IPS-NIHi11 (cell line): Measurements from ENCODE around the gene ATF5.

ENCODE experiments used
- DNase-seq: peaks from one replicate; pipeline ENCODE4 v3.0.0; 2012; ENCODE audit warnings: mixed read lengths, low spot score

Gene ATF5

GRCh38 chr19:49929121-49929610 lies at the start of gene ATF5, which contains the start of gene NUP62:
Gene ATF5, plus strand, starts transcription at chr19:49929205. Its CDS starts 1,646 bp downstream, at chr19:49930851.
Gene NUP62, minus strand, starts transcription at chr19:49929504. Its CDS starts 19,697 bp downstream, at chr19:49909807.
- peak; percentile 99 for DNase-seq

- DNase-seq = no peak
Observed at GRCh38 chr19:49879243-49879963, 49.6 kb upstream of the ATF5 start.

GRCh38 chr19:49880162-49880869 lies 48.7 kb upstream of the ATF5 start:
- DNase-seq = no peak

GRCh38 chr19:49881186-49881585 lies 47.8 kb upstream of the ATF5 start:
- no peak for DNase-seq

GRCh38 chr19:49881672-49882394 lies 47.2 kb upstream of the ATF5 start:
- DNase-seq = peak; percentile 67

GRCh38 chr19:49882643-49883042 lies 46.4 kb upstream of the ATF5 start:
- no peak for DNase-seq

- DNase-seq = no peak
Observed at GRCh38 chr19:49883094-49883493, 45.9 kb upstream of the ATF5 start.

GRCh38 chr19:49884109-49884508 lies 44.9 kb upstream of the ATF5 start:
- DNase-seq = no peak

GRCh38 chr19:49884760-49885159 lies 44.2 kb upstream of the ATF5 start:
- no peak for DNase-seq

GRCh38 chr19:49887037-49887664 lies 41.9 kb upstream of the ATF5 start:
- DNase-seq = no peak

GRCh38 chr19:49887665-49888509 lies 41.1 kb upstream of the ATF5 start:
- DNase-seq = no peak

GRCh38 chr19:49888510-49888824 lies 40.5 kb upstream of the ATF5 start:
- DNase-seq = no peak

- no peak for DNase-seq
Observed at GRCh38 chr19:49889038-49889686, 39.8 kb upstream of the ATF5 start.

GRCh38 chr19:49889687-49890348 lies 39.2 kb upstream of the ATF5 start:
- DNase-seq = peak; percentile 84

GRCh38 chr19:49890349-49891311 lies 38.4 kb upstream of the ATF5 start:
- peak; percentile 91 for DNase-seq

GRCh38 chr19:49891393-49891792 lies 37.6 kb upstream of the ATF5 start:
- no peak for DNase-seq

- DNase-seq = no peak
Observed at GRCh38 chr19:49892716-49893115, 36.3 kb upstream of the ATF5 start.

GRCh38 chr19:49894011-49894664 lies 34.9 kb upstream of the ATF5 start:
- DNase-seq = no peak
